Hepatocyte (in vitro differentiated cells): ENCODE results near the gene PSMB7.

Source experiments
- EZH2 ChIP-seq: fragments of 200-600 bp; sonication (generic); IDR thresholded peaks from 2 replicates; pipeline ENCODE4 v1.6.1; 2016; ENCODE audit warnings: antibody characterized with exemption, mild to moderate bottlenecking, borderline replicate concordance
- EZH2phosphoT487 ChIP-seq: fragments of 200-600 bp; sonication (generic); IDR thresholded peaks from one replicate; pipeline ENCODE4 v1.6.1; 2018; ENCODE audit warnings: antibody characterized with exemption, mild to moderate bottlenecking, low read depth, moderate library complexity; ENCODE audit not compliant: unreplicated experiment, severe bottlenecking
- TF ChIP-seq, protein P1 (sequence below): fragments of 200-600 bp; sonication (generic); IDR thresholded peaks from 2 replicates; pipeline ENCODE4 v1.5.1; 2016; ENCODE audit warnings: antibody characterized with exemption, mild to moderate bottlenecking; ENCODE audit not compliant: poor library complexity

DNA sequence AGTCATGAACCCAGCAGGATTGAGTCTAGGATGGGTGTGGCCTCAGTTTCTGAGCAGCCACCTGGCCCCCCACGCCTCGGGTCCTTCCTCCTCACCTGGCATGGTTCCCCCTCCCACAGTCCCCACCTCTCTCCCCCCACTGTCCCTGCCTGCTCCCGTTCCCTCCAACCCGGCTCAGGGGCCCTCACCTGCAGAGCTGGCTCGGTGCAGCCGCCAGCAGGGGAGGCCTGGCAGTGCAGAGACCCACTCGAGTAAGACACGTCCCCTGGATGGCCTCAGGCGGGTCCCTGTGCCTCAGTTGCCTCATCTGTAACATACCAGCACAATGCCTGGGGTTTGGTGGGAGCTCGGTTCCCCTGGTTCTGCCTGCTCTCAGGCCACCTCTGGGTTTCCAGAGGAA is 91.3 kb downstream of the PSMB7 start:
- no peak for TF ChIP-seq EZH2
- TF ChIP-seq, protein P1, sequence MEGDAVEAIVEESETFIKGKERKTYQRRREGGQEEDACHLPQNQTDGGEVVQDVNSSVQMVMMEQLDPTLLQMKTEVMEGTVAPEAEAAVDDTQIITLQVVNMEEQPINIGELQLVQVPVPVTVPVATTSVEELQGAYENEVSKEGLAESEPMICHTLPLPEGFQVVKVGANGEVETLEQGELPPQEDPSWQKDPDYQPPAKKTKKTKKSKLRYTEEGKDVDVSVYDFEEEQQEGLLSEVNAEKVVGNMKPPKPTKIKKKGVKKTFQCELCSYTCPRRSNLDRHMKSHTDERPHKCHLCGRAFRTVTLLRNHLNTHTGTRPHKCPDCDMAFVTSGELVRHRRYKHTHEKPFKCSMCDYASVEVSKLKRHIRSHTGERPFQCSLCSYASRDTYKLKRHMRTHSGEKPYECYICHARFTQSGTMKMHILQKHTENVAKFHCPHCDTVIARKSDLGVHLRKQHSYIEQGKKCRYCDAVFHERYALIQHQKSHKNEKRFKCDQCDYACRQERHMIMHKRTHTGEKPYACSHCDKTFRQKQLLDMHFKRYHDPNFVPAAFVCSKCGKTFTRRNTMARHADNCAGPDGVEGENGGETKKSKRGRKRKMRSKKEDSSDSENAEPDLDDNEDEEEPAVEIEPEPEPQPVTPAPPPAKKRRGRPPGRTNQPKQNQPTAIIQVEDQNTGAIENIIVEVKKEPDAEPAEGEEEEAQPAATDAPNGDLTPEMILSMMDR, result no peak
- TF ChIP-seq EZH2phosphoT487, result no peak
